Activated CD8-positive, alpha-beta memory T cell treated with anti-CD3 and anti-CD28 coated beads for 36 hours (primary cell): ENCODE results near the gene GABRB1. TPM values are rescaled to one million over a fixed set of nuclear protein-coding genes. Genes with fewer than 3 reads are reported as not detected.

Experiments
- CTCF ChIA-PET: fragments of 350-600 bp; sonication (Branson Sonifier 250); formaldehyde crosslinking; loops from one replicate; lab custom pipeline; 2021; ENCODE audit warnings: antibody characterized with exemption; lab: Charles Lee
- POLR2A ChIA-PET: fragments of 350-600 bp; sonication (Branson Sonifier 250); formaldehyde crosslinking; loops from one replicate; lab custom pipeline; 2021; ENCODE audit warnings: antibody characterized with exemption; lab: Charles Lee
- total RNA-seq, 2 experiments: library from RNA; stranded (reverse); gene quantifications; one replicate each; pipeline ENCODE4 v1.2.3, GENCODE V29; 2021

GABRB1 gene
- total RNA-seq, 2 experiments from 2014 or later: not detected

DNA sequence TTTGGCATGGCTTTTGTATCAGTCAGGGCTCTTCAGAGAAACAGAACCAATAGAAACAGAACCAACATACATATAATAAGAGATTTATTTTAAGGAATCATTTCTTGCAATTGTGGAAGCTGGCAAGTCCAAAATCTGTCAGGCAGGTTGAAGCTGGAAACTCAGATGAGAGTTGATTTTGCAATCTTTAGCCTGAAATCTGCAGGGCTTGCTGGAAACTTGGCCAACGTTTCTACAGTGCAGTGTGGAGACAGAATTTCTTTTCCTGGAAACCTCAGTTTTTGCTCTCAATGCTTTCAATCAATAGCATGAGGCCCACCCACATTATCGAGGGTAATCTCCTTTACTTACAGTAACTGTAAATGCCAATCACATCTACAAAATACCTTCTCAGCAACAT lies 386.8 kb downstream of the GABRB1 start:
- ChIA-PET CTCF (no interaction called here), POLR2A (no interaction called here)

GRCh38 chr4:47419296-47419695 lies 387.9 kb downstream of the GABRB1 start:
- ChIA-PET POLR2A (no interaction called here), CTCF (no interaction called here)

DNA sequence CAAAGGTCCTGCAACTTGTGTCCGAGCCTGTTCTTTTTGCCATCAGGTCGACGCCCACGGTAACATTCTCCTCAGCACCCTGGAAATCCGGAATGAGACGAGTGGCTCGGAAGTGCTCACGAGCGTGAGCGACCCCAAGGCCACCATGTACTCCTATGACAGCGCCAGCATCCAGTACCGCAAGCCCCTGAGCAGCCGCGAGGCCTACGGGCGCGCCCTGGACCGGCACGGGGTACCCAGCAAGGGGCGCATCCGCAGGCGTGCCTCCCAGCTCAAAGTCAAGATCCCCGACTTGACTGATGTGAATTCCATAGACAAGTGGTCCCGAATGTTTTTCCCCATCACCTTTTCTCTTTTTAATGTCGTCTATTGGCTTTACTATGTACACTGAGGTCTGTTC lies 394.3 kb downstream of the GABRB1 start:
- CTCF ChIA-PET: no interaction called here
- POLR2A ChIA-PET: no interaction called here

DNA sequence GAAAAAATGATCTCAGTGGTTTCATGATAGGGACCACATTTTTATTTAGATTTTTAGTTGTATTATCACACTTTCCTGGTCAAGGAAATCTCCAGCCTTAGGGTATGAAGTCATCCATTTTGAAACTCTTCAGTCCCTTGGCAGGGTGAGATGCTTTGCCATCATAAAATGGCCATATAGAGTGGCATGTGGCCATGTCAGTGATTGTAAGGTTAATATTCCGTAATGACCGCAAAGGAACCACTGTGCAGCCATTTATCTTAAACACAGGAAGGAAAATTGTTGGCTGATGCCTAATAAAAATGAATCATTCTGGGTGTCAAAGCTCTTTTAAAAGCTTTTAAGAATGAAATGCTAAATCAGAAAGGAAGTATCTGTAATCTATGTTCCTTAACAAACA lies 396.6 kb downstream of the GABRB1 start:
- POLR2A ChIA-PET: no interaction called here
- CTCF ChIA-PET: interaction anchor here (0.7 to 1.7 kb wide), 2 partner anchors 13 to 339 kb away, joined by 3 to 4 read pairs; no protein-coding TSS in a partner anchor

DNA sequence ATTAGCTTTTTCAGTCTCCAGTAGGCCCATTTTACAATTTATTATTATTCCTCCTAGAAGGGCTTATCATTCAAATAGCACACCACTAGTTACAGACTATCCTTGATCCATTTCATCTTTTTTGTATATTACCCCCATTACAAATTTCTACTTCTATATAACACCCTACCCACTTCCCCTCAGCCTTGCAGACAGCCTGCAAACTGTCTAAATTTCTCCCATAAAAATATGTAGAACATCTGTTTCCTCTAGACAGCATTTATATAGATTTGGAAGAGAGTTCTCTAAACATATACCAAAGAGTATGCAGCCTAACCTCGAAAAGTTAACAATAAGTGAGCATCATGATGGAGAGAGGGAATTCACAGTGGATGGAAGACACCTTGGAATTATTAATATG lies 401.4 kb downstream of the GABRB1 start:
- POLR2A ChIA-PET: no interaction called here

DNA sequence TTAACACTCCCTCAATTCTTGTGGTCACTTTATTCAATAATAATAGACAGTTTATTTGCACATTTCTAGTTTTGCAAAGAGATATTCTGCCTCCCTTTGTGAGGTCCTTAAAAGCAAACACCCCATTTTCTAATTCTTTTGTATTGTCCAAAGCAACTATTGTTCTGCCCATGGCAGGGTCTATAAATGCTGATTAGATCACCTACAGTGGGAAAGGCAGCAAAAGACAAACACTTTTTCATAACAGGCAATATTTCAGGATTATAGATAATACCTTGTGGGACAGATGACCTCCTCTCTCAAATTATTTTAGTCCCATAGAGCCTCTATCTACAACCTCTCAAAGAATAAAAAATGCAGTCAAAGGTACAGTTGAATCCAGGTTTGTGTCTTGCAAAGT lies 403.6 kb downstream of the GABRB1 start:
- POLR2A ChIA-PET: no interaction called here
- CTCF ChIA-PET: no interaction called here

More for the DNA sequence above, 401.4 kb downstream of the GABRB1 start:
- CTCF ChIA-PET: no interaction called here

DNA sequence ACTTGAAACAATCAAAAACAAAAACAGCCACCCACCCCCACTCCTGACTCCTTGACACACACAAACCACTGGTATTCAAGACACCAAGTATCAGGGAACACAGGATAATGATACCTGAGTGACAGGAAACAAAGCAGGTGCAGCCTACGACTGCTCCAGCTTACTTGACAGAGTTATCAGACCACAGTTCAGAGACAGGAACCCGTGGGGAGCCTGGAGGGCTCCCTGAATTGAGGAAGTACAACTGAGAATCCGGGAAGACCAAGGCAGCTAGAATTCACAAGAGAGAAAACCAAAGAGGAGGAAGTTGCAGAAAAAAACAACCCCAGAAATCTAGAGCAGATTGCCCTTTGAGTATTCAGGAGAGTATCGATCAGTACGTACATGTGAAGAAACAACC lies 411.6 kb downstream of the GABRB1 start:
- ChIA-PET POLR2A (no interaction called here), CTCF (no interaction called here)

DNA sequence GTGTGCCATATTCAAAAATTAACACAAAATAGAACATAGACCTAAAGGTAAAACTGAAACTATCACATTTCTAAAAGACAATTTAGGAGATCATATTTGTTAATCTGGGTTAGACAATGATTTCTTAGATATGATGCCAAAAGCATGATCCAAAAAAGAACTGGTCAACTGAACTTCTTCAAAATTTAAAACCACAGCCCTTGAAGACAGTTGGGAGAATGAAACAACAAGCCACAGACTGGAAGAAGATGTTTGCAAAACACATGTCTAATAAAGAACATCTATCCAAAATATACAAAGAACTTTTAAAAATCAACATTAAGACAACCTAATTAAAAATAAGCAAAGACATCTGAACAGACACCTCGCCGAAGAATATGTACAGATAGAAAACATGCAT lies 412.7 kb downstream of the GABRB1 start:
- POLR2A ChIA-PET: no interaction called here
- CTCF ChIA-PET: no interaction called here

DNA sequence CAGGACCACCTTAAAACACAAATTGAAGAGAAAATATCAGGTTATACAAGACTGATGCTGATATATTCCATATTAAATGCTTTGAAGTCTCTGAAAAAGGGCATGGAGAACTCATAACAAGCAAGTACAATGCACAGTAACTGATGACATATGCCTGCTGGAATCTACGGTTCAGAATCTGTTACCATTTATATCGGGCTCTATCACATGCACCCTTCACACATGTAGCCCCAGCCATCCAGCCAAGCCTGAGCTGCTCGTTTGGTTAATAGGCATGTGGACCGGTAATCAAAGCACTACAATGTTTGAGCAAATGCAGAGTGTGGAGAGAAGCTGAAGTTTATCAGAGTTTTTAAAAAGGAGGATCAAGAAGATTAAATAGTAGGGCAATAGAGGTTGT lies 420.3 kb downstream of the GABRB1 start:
- ChIA-PET CTCF (no interaction called here), POLR2A (no interaction called here)

DNA sequence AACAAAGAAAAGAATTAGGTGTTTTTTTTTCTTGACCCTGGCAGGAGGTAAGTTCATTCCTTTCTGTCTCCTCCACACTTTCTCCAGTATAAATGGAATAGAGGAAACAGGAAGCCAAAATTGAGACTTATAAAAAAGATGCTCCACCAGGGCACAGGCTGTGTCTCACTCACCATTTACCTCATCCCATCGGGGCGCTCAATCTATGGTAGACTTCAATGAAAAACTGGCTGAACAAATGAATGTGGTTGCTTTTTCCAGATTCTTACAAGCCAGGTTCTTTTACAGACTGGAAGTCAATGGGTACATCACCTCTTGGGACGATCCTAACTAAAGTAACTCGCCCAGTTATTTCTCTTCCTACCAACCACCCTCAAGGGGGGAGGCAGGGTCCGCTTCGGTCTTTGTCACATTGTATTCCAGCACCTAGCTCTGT lies 431.4 kb downstream of the GABRB1 start:
- POLR2A ChIA-PET: interaction anchor here (0.9 to 1.2 kb wide), 2 partner anchors 23 to 25 kb away, joined by 3 to 8 read pairs; partner anchors contain the start of gene ATP10D
- CTCF ChIA-PET: interaction anchor here (1.0 to 1.5 kb wide), 3 partner anchors 16 to 101 kb away, joined by 3 to 5 read pairs (median 3); partner anchors contain the start of gene ATP10D

- ChIA-PET POLR2A (interaction anchor here (0.9 to 1.2 kb wide), 2 partner anchors 22 to 24 kb away, joined by 3 to 8 read pairs; partner anchors contain the start of gene ATP10D), CTCF (interaction anchor here (0.9 to 1.5 kb wide), 4 partner anchors 15 to 101 kb away, joined by 3 to 5 read pairs (median 3); partner anchors contain the start of gene ATP10D)
Observed at GRCh38 chr4:47463235-47463956, 432.0 kb downstream of the GABRB1 start, which contains the start of gene COMMD8. Gene COMMD8 (minus strand): TSS chr4:47463702. CDS start chr4:47463651, 51 bp downstream.

- CTCF ChIA-PET: no interaction called here
Observed at GRCh38 chr4:47465004-47465403, 433.6 kb downstream of the GABRB1 start.

GRCh38 chr4:47466056-47466785 lies 434.9 kb downstream of the GABRB1 start:
- POLR2A ChIA-PET: no interaction called here

More at GRCh38 chr4:47465004-47465403, 433.6 kb downstream of the GABRB1 start:
- POLR2A ChIA-PET: no interaction called here

GRCh38 chr4:47468706-47469365 lies 437.5 kb downstream of the GABRB1 start:
- CTCF ChIA-PET: interaction anchor here (1.5 kb wide), 1 partner anchor 16 kb away, joined by 4 read pairs; the partner anchor contains the start of gene ATP10D
- POLR2A ChIA-PET: no interaction called here

More at GRCh38 chr4:47466056-47466785, 434.9 kb downstream of the GABRB1 start:
- CTCF ChIA-PET: interaction anchor here (1.0 kb wide), 1 partner anchor 19 kb away, joined by 3 read pairs; the partner anchor contains the start of gene ATP10D

GRCh38 chr4:47469951-47470350 lies 438.6 kb downstream of the GABRB1 start:
- ChIA-PET POLR2A (no interaction called here), CTCF (no interaction called here)

DNA sequence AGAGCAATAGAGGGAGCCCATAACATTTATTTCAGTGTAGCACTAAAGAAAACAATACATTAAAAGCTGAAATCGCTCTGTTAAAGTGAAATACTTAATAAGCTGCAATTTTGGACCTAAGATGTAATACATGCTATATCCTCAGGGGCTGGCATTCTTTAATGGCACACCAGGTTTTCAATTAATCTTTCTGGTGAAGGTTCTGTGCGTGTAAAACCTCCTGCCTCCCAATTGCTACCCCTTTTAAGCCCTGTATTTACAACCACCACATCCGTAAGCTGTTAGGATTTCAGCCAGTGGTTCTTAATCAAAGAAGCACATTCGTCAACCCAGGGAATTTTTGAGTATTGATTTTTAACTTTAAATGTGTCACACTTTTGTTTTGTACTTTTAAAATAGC lies 439.7 kb downstream of the GABRB1 start:
- ChIA-PET CTCF (no interaction called here), POLR2A (no interaction called here)

GRCh38 chr4:47471591-47471990 lies 440.2 kb downstream of the GABRB1 start:
- ChIA-PET CTCF (no interaction called here), POLR2A (no interaction called here)

- POLR2A ChIA-PET: no interaction called here
- CTCF ChIA-PET: no interaction called here
Observed at GRCh38 chr4:47473141-47473750, 441.9 kb downstream of the GABRB1 start.

DNA sequence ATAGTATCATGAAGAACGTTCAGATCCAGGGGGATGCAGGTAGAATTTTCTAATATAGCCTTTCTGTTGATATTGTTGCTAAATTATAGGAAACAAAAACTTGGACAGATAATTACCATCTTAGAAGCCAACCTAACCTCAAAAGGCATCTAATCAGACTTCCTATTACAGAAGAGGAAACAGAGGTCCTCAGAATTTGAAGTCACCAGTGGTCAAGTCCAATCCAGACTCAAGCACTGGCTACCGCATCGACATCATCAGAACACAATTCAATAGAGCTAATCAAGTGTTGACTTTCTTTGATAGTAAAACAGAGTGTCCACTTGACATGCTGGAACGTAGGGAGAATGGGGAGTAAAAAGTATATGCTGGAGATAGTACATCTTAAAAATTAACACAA lies 443.4 kb downstream of the GABRB1 start:
- ChIA-PET CTCF (no interaction called here), POLR2A (no interaction called here)
